HG03469 (cell line): ENCODE data around the gene SLC39A9.
"Not testable (repeated sequence)": the region's sequence is repeated elsewhere in the genome, so short reads cannot be mapped to it uniquely, and the experiment has no call there.

Source experiments
- ATAC-seq: cut with Tn5 transposase; IDR thresholded peaks from one replicate; pipeline ENCODE4 v1.9.1; 2021; ENCODE audit warnings: mild to moderate bottlenecking, moderate library complexity, moderate number of reproducible peaks; ENCODE audit not compliant: unreplicated experiment

SLC39A9 gene

DNA sequence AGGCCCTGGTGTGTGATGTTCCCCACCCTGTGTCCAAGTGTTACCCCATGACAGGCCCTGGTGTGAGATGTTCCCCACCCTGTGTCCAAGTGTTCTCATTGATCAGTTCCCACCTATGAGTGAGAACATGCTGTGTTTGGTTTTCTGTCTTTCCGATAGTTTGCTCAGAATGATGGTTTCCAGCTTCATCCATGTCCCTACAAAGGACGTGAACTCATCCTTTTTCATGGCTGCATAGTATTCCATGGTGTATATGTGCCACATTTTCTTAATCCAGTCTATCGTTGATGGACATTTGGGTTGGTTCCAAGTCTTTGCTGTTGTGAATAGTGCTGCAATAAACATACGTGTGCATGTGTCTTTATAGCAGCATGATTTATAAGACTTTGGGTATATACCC is 17.6 kb downstream of the SLC39A9 start:
- ATAC-seq: not testable (repeated sequence)

DNA sequence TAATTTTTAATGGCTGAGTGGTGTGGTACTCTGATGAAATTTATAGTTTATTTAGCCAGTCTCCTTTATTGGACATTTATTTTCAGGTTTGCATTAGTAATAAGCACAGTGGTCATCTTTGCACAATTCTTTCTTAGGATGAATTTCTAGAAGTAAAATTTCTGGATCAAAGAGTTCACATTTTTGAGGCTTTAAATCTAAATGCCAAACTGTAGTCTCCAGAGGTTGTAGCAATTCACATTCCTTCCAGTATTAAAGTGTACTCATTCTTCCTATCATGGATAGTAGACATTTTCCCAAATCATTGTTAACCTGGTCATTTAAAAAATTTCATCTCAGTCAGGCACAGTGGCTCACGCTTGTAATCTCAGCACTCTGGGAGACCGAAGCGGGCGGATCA is 24.8 kb downstream of the SLC39A9 start:
- ATAC-seq: no peak

DNA sequence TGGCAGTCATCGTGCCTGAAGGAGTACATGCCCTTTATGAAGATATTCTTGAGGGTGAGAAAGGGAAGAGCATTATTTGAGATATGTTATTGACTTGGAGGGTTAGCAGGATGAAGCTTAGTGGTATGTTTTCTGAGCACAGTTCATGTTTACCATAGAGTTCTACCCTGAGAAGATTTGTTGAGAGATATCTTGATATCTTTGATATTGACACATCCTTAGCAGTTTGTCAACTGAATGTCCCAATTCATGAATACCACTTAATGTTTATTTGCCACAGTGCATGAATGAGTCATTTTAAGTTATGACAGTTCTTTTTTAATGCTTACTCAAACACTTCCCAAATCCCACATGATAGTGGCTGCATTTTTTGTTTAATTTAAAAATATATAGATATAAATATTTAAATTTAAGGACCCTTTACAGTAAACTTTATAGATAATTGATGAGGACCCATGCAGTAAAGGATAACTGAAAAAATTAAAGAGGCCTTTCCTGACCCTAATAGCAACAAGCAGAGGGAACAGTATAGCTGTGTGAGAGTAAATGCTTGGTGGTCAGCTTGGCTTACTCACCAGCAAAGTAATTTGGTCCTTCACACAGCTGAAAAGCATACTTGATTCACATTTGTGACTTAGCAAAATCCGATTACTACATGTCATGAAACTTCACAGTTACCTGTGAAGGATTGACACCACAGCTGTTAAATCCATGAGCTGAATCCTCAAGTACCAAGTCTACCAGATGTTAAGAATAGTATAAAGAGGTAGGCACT is 25.8 kb downstream of the SLC39A9 start:
- no peak for ATAC-seq

DNA sequence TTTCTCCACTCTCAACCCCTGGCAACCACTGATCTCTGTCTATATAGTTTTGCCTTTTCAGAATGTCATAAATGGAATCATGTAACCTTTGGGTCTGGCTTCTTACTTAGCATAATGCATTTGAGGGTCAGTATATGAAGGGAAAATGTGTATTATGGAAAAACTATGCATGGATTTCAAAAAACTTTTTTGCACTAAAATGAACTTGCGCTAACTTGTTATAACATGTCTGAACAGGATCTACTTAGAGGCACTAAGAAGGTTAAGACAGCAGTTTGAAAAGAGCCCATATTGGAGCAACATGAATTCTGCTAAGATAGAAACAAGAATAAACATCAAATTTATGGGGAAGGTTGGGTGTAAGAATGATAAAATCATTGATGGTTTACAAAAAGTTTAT is 29.1 kb downstream of the SLC39A9 start:
- ATAC-seq: no peak

DNA sequence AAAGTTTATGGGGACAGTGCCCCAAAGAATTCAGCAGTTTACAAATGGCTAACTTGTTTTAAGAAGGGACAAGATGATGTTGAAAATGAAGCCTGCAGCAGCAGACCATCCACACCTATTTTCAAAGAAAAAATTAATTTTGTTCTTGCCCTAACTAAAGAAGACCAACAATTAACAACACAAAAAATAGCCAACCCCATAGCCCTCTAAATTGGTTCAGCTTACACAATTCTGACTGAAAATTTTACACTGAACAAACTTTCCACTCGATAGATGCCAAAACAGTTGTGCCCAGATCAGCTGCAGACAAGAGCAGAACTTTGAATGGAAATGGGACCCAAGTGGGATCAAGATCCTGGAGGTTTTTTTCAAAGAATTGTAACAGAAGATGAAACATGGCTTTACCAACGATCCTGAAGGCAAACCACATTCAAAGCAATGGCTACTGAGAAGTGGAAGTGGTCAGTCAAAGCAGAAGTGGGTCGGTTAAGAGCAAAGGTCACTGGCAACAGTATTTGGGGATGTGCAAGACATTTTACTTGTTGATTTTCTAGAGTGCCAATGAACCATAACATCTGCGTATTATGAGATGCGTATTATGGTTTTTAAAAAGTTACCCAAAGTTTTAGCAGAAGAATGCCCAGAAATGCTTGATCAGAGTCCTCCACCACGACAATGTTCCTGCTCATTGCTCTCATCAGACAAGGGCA is 30.0 kb downstream of the SLC39A9 start:
- no peak for ATAC-seq

DNA sequence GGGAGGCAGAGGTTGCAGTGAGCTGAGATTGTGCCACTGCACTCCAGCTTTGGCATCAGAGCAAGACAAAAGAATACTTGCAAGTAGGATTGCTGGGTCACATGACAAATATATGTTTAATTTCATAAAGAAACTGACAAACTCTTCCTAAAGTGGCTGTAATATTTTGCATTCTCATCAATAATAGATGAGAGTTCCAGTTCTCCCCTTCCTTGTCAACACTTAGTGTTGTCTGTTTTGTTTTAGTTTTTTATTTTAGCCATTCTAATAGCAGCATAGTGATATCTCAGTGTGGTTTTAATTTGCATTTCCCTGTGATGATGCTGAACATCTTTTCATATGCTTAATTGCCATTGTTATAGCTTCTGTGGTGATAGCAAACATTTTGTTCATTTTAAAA is 31.2 kb downstream of the SLC39A9 start:
- no peak for ATAC-seq

DNA sequence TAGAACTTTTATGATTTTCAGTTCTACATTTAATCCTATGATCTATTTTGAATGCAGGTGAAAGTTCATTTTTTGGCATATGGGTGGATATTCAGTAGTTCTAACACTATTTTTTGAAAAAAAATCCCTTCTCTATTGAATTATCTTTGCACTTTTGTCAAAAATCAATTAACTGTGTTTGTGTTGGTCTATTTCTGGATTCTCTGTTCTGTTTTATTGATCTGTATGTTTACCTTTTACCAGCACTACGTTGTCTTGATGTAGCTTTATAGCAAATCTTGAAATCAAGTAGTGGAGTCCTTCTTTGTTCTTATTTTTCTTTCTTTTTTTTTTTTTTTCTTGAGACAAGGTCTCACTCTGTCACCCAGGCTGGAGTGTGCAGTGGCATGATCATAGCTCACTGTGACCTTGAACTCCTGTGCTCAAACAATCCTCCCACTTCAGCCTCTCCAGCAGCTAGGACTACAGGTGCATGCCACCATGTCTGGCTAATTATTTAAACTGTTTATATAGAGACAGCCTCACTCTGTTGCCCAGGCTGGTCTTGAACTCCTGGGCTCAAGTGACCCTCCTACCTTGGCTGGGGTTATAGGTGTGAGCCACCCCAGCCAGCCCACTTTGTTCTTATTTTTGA is 31.9 kb downstream of the SLC39A9 start:
- ATAC-seq: no peak

DNA sequence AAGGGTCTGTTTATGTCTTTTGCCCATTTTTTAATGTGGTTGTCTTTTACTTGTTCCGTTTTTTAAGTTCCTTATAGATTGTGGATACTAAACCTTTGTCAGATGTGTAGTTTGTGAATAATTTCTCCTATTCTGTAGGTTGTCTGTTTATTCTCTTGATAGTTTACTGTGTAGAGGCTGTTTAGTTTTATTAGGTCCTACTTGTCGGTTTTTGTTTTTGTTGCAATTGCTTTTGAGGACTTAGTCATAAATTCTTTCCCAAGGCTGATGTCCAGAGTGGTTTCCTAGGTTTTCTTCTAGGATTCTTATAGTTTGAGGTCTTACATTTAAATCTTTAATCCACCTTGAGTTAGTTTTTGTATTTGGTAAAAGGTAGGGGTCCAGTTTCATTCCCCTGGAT is 33.9 kb downstream of the SLC39A9 start:
- no peak for ATAC-seq

DNA sequence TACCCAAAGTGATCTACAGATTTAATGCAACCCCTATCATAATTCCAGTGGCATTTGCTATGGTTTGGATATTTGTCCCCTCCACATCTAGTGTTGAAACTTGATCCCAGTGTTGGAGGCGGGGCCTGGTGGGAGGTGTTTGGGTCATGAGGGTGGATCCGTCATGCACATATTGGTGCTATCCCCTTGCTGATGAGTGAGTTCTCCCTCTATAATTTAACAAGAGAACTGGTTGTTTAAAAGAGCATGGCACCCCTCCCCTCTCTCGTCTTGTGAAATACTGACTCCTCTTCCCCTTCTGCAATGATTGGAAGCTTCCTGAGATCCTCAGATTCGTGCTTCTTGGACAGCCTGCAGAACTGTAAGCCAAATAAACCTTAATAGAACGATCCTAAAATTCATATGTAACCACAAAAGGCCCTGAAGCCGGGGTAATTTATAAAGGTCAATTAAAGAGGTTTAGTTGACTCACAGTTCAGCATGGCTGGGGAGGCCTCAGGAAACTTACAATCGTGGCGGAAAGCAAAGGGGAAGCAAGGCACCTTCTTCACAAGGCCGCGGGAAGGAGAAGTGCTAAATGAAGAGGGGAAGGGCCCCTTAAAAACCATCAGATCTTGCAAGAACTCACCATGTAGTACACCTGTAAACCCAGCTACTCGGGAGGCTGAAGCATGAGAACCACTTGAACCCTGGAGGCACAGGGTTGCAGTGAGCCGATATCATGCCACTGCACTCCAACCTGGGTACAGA is 41.2 kb downstream of the SLC39A9 start:
- no peak for ATAC-seq

DNA sequence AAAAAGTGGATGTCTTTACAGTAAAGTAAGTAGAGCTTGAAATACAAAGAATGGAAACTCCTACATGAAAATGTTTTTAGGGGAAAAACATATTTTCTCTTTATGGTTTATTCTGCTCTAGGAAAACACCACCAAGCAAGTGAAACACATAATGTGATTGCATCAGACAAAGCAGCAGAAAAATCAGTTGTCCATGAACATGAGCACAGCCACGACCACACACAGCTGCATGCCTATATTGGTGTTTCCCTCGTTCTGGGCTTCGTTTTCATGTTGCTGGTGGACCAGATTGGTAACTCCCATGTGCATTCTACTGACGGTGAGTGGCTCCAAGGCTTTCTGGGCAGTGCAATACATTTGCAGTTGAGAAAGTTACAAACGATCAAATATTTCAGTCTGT is 43.5 kb downstream of the SLC39A9 start:
- ATAC-seq: no peak

DNA sequence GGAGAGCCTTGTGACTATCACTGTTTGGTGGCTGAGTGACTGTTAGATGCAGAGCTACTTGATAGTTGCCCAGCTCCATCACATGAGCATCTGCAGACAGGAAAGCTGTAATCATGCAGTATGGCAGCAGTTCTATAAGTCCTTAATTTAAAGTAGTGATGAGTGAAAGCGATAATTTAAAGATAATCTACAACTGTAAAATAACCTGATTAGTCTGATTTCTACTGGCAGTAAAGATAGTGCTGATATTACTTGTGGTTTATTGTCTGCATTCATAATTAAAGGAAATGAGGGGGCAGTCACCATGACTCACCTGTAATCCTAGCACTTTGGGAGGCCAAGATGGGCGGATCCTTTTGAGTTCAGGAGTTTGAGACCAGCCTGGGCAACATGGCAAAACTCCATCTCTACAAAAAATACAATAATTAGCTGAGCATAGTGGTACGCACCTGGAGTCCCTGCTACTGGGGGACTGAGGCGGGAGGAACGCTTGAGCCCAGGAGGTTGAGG is 44.9 kb downstream of the SLC39A9 start:
- ATAC-seq: no peak

DNA sequence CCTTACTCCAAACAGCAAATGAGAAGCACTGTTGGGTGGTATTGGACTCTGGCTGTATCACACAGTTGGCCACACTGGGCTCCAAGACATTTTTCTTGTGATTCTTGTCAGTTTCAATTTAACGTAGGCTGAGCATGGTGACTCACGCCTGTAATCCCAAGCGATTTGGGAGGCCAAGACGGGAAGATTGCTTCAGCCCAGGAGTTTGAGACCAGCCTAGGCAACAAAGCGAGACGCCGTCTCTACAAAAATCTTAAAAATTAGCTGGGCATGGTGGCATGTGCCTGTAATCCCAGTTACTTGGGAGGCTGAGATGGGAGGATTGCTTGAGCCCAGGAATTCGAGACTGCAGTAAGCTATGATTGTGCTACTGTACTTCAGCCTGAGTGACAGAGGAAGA is 50.7 kb downstream of the SLC39A9 start:
- no peak for ATAC-seq

DNA sequence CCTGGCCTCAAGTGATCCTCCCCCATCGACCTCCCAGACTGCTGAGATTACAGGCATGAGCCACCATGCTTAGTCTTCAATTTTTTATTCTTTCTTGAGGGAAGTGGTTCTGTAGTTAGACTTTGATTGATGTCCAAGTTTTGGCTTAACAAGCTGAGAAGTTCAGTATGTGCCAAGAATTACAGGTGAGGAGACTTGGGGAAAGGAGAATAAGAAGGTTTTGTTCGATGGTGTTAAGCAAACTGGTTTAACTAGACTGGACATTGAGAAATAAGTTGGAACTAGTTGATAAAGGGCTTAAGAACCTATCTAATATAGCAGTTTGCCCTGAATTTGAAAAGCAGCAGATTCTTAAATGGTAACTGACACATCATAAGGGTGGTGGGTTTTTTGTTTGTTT is 53.4 kb downstream of the SLC39A9 start:
- ATAC-seq: no peak

DNA sequence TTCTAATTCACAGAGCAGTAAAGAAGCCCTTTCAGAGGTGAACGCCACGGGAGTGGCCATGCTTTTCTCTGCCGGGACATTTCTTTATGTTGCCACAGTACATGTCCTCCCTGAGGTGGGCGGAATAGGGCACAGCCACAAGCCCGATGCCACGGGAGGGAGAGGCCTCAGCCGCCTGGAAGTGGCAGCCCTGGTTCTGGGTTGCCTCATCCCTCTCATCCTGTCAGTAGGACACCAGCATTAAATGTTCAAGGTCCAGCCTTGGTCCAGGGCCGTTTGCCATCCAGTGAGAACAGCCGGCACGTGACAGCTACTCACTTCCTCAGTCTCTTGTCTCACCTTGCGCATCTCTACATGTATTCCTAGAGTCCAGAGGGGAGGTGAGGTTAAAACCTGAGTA is 59.9 kb downstream of the SLC39A9 start:
- ATAC-seq: no peak

DNA sequence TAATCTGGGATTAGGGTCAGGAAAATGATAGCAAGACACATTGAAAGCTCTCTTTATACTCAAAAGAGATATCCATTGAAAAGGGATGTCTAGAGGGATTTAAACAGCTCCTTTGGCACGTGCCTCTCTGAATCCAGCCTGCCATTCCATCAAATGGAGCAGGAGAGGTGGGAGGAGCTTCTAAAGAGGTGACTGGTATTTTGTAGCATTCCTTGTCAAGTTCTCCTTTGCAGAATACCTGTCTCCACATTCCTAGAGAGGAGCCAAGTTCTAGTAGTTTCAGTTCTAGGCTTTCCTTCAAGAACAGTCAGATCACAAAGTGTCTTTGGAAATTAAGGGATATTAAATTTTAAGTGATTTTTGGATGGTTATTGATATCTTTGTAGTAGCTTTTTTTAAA is 60.6 kb downstream of the SLC39A9 start:
- ATAC-seq: no peak

DNA sequence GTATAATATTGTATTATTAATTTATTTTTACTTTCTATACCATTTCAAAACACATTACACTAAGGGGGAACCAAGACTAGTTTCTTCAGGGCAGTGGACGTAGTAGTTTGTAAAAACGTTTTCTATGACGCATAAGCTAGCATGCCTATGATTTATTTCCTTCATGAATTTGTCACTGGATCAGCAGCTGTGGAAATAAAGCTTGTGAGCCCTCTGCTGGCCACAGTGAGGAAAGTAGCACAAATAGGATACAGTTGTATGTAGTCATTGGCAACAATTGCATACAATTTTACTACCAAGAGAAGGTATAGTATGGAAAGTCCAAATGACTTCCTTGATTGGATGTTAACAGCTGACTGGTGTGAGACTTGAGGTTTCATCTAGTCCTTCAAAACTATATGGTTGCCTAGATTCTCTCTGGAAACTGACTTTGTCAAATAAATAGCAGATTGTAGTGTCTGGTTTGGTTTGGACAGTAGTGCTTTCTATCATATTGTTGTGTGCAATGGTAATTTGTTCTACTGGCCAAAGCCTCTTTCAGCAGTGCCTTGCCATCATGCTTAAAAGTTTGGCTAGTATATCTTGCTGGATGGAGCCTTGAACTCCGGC is 61.7 kb downstream of the SLC39A9 start:
- ATAC-seq: no peak

DNA sequence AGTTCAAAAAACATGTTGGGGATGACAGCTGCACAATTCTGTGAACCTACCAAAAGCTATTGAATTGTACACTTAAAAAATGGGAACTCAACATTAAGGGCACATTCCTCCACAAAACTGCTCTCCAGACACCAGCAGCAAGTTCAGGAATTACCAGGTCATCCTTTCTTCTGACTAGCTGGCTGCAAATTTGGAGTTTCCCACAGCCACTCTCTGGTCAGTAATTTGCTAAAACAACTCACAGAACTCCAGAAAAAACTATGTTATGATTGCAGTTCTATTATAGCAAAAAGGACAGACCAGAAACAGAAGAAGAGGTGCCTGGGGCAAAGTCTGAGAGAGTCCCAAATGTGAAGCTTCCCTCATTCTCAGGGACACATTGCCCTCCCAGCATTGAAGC is 65.9 kb downstream of the SLC39A9 start:
- ATAC-seq: no peak

DNA sequence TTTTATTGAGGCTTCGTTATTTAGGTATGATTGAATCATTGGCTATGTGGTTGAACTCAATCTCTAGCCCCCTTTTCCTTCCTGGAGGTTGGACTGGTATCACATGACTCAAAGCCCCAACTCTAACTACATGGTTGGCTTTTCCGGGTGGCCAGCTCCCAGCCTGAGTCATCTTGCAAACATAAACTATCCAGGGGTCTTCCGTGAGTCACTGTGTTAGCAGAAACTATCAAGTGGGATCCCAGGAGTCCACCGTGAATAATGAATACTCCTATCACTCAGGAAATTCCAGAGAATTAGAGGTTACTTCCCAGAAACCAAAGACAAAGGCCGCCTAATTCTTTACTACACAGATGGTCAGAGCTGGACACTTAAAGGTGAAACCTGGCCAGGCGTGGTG is 66.3 kb downstream of the SLC39A9 start:
- no peak for ATAC-seq

DNA sequence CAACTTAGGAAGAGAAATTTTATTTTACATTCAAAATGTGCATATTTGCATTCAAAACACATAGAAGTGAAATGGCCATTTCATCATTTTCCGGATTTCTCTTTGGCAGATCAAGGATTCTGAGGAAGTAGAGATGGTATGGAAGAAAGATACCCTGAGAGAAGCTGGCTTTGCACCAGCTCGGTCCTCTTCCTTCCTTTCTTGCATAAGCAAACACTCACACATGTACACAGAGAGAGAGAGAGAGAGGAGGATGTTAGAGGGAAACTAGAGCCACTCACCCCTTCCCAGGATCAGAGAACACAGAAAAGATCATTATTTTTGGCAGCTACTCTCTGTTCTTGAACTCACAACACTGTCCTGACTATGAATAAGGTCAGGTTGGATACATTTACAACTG is 70.5 kb downstream of the SLC39A9 start:
- ATAC-seq: no peak

DNA sequence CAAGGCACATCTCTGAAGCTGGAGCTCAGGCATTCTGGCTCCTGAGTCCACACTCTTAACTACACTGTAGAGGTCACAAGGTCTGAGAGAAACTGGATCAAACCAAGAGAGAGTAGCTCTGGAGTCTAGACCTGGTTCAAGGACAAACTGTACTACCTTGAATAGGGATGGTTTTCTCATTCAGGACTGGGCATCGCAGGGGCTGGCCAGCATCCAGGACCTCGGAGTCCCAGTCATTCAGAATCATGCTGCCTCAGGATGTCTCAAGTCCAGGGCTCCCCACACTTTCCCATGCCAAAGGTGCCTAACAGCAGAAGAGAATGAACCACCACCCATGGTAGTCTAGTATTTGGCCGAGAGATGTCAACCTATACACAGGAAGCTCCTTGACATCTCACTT is 72.9 kb downstream of the SLC39A9 start:
- no peak for ATAC-seq

DNA sequence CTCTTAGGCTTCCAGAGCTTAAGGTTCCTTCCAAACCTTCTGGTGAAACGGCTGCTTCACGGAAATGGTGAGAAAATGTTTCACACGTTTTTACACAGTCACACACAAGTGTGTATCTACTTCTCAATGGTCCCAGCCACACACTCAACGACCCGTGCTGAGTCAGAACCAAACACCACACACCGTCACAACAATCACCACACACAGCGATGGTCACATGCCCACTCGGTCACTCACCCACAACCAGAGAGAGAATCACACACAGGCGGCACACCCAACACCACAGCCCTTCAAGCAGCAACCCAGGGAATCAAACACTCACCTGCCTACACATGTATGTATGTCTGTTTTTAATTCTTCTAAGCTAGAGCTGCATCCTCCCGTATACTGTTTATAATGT is 73.4 kb downstream of the SLC39A9 start:
- no peak for ATAC-seq
